CD8-positive, alpha-beta memory T cell (primary cell): Measurements from ENCODE around the gene PLA2G5. TPM values are rescaled to one million over a fixed set of nuclear protein-coding genes. Genes with fewer than 3 reads are reported as not detected.
"Not testable (repeated sequence)": the region's sequence is repeated elsewhere in the genome, so short reads cannot be mapped to it uniquely, and the experiment has no call there.

Source experiments
- CTCF ChIA-PET: fragments of 350-600 bp; sonication (Branson Sonifier 250); formaldehyde crosslinking; loops from one replicate; lab custom pipeline; 2021; ENCODE audit warnings: antibody characterized with exemption; lab: Charles Lee
- POLR2A ChIA-PET: fragments of 350-600 bp; sonication (Branson Sonifier 250); formaldehyde crosslinking; loops from one replicate; lab custom pipeline; 2021; ENCODE audit warnings: antibody characterized with exemption; lab: Charles Lee
- DNase-seq, 5 donors: peaks; one replicate each; pipeline versions ENCODE4 v3.0.0 to v3.0.0-alpha.2; 2020 to 2022; ENCODE audit warnings: mixed read lengths in 1 of 5
- H3K27ac ChIP-seq: one replicate; pipeline ENCODE4 v1.7.0; 2013; ENCODE audit warnings: low read depth, mild to moderate bottlenecking, low read length, moderate library complexity
- H3K27me3 ChIP-seq: 2 replicates; pipeline ENCODE4 v1.7.0; 2013; ENCODE audit warnings: low read length, mild to moderate bottlenecking; ENCODE audit not compliant: insufficient read depth, poor library complexity, severe bottlenecking
- H3K36me3 ChIP-seq: 2 replicates; pipeline ENCODE4 v1.7.0; 2013; ENCODE audit warnings: mild to moderate bottlenecking, low read length, moderate library complexity; ENCODE audit not compliant: insufficient read depth
- H3K4me1 ChIP-seq: 2 replicates; pipeline ENCODE4 v1.7.0; 2013; ENCODE audit warnings: mild to moderate bottlenecking, low read length, moderate library complexity; ENCODE audit not compliant: insufficient read depth
- H3K4me3 ChIP-seq: 2 replicates; pipeline ENCODE4 v1.7.0; 2013; ENCODE audit warnings: mild to moderate bottlenecking, low read length
- H3K9me3 ChIP-seq: 2 replicates; pipeline ENCODE4 v1.7.0; 2013; ENCODE audit warnings: mild to moderate bottlenecking, low read length
- H3K27ac Mint-ChIP-seq, 8 donors: one replicate each; pipeline ENCODE4 v1.8.0; 2020 to 2021; ENCODE audit warnings: mixed read lengths in 8 of 8, mild to moderate bottlenecking in 6 of 8, inconsistent platforms in 3 of 8, moderate library complexity in 3 of 8
- H3K27me3 Mint-ChIP-seq, 2 donors: one replicate each; pipeline ENCODE4 v1.8.0; 2020 to 2021; ENCODE audit warnings: mixed read lengths in 2 of 2, mild to moderate bottlenecking in 1 of 2, moderate library complexity in 1 of 2
- H3K36me3 Mint-ChIP-seq, 3 donors: one replicate each; pipeline ENCODE4 v1.8.0; 2020 to 2021; ENCODE audit warnings: mixed read lengths in 3 of 3, inconsistent platforms in 1 of 3, mild to moderate bottlenecking in 1 of 3
- H3K4me1 Mint-ChIP-seq, 3 donors: one replicate each; pipeline ENCODE4 v1.8.0; 2020 to 2021; ENCODE audit warnings: mixed read lengths in 3 of 3, inconsistent platforms in 1 of 3, mild to moderate bottlenecking in 1 of 3
- H3K4me3 Mint-ChIP-seq, 7 donors: one replicate each; pipeline ENCODE4 v1.8.0; 2020 to 2021; ENCODE audit warnings: mixed read lengths in 7 of 7, mild to moderate bottlenecking in 6 of 7, moderate library complexity in 4 of 7, inconsistent platforms in 2 of 7
- H3K9me3 Mint-ChIP-seq, 5 donors: one replicate each; pipeline ENCODE4 v1.8.0; 2020 to 2022; ENCODE audit warnings: mixed read lengths in 5 of 5, mild to moderate bottlenecking in 3 of 5, moderate library complexity in 2 of 5, inconsistent platforms in 1 of 5
- polyA plus RNA-seq: library from polyadenylated mRNA; unstranded; fragments of 300-500 nt; fragmentation: Illumina TruSeq; gene quantifications from one replicate; pipeline ENCODE4 v1.2.3, GENCODE V29; 2021
- total RNA-seq, 2 experiments: library from RNA; stranded (reverse); gene quantifications; one replicate each; pipeline ENCODE4 v1.2.3, GENCODE V29; 2021

The PLA2G5 gene
- not detected for total RNA-seq
- not detected for polyA plus RNA-seq

- no peak for DNase-seq
- Mint-ChIP-seq H3K4me1 (no peaks in the 10 kb centered on the region), H3K4me3 (no peak within 1 kb of the TSS), H3K36me3 (no peaks in the 10 kb centered on the region), H3K9me3 (no peaks in the 10 kb centered on the region), H3K27me3 (peaks cover 6 to 7% of the 10 kb centered on the region in 2 donors), H3K27ac (no peak within 1 kb of the TSS)
- ChIA-PET CTCF (no interaction called here), POLR2A (no interaction called here)
- H3K4me1 ChIP-seq: no peaks in the 10 kb centered on the region
- no peaks in the 10 kb centered on the region for H3K36me3 ChIP-seq
- H3K27me3 ChIP-seq: no peaks in the 10 kb centered on the region
- no peak within 1 kb of the TSS for H3K4me3 ChIP-seq
- no peaks in the 10 kb centered on the region for H3K9me3 ChIP-seq
- H3K27ac ChIP-seq: no peak within 1 kb of the TSS
Observed at GRCh38 chr1:20069874-20070273, at the start of gene PLA2G5. Gene PLA2G5 (plus strand): TSS chr1:20070194. CDS start chr1:20084831, 14,637 bp downstream.

GRCh38 chr1:20028125-20028524 is 41.9 kb upstream of the PLA2G5 start:
- H3K36me3 Mint-ChIP-seq: peaks cover 0 to 7% (median 0%) of the 10 kb centered on the region in 3 donors
- Histone ChIP-seq H3K36me3 (no peaks in the 10 kb centered on the region), H3K27ac (no peak overlapping the region), H3K9me3 (no peaks in the 10 kb centered on the region), H3K4me3 (no peak overlapping the region), H3K27me3 (peaks cover 3% of the 10 kb centered on the region), H3K4me1 (no peaks in the 10 kb centered on the region)
- peaks cover 0 to 8% (median 5%) of the 10 kb centered on the region in 5 donors for H3K9me3 Mint-ChIP-seq
- peaks cover 34 to 43% of the 10 kb centered on the region in 2 donors for H3K27me3 Mint-ChIP-seq
- ChIA-PET POLR2A (no interaction called here), CTCF (no interaction called here)
- no peak overlapping the region for H3K27ac Mint-ChIP-seq
- DNase-seq: no peak
- H3K4me3 Mint-ChIP-seq: no peak overlapping the region
- no peaks in the 10 kb centered on the region for H3K4me1 Mint-ChIP-seq

GRCh38 chr1:20028726-20029125 is 41.3 kb upstream of the PLA2G5 start:
- CTCF ChIA-PET: no interaction called here
- no peak overlapping the region for H3K27ac Mint-ChIP-seq

GRCh38 chr1:20029178-20029912 is 40.6 kb upstream of the PLA2G5 start:
- no peak overlapping the region for H3K27ac ChIP-seq
- Mint-ChIP-seq H3K27ac (no peak overlapping the region), H3K27me3 (peaks cover 29 to 46% of the 10 kb centered on the region in 2 donors), H3K4me1 (no peaks in the 10 kb centered on the region), H3K9me3 (peaks cover 2 to 16% (median 8%) of the 10 kb centered on the region in 5 donors), H3K36me3 (peaks cover 0 to 19% (median 0%) of the 10 kb centered on the region in 3 donors), H3K4me3 (no peak overlapping the region)
- no peak overlapping the region for H3K4me3 ChIP-seq
- H3K36me3 ChIP-seq: no peaks in the 10 kb centered on the region
- no peak for DNase-seq
- CTCF ChIA-PET: no interaction called here
- peaks cover 3% of the 10 kb centered on the region for H3K27me3 ChIP-seq
- H3K4me1 ChIP-seq: no peaks in the 10 kb centered on the region
- POLR2A ChIA-PET: no interaction called here
- no peaks in the 10 kb centered on the region for H3K9me3 ChIP-seq

More at GRCh38 chr1:20028726-20029125, 41.3 kb upstream of the PLA2G5 start:
- Histone ChIP-seq H3K36me3 (no peaks in the 10 kb centered on the region), H3K4me1 (no peaks in the 10 kb centered on the region), H3K27me3 (peaks cover 3% of the 10 kb centered on the region), H3K27ac (no peak overlapping the region), H3K4me3 (no peak overlapping the region), H3K9me3 (no peaks in the 10 kb centered on the region)
- no peak for DNase-seq
- Mint-ChIP-seq H3K27me3 (peaks cover 35 to 46% of the 10 kb centered on the region in 2 donors), H3K36me3 (peaks cover 0 to 13% (median 0%) of the 10 kb centered on the region in 3 donors), H3K4me3 (no peak overlapping the region), H3K4me1 (no peaks in the 10 kb centered on the region), H3K9me3 (peaks cover 3 to 10% (median 6%) of the 10 kb centered on the region in 5 donors)
- POLR2A ChIA-PET: no interaction called here

- H3K4me1 Mint-ChIP-seq, H3K36me3 ChIP-seq, CTCF ChIA-PET, H3K4me1 ChIP-seq, POLR2A ChIA-PET, H3K27ac ChIP-seq, DNase-seq, H3K4me3 Mint-ChIP-seq, H3K27ac Mint-ChIP-seq, H3K4me3 ChIP-seq, H3K27me3 ChIP-seq, H3K9me3 ChIP-seq: not testable (repeated sequence)
- H3K36me3 Mint-ChIP-seq: peaks cover 0 to 27% (median 0%) of the 10 kb centered on the region in 3 donors
- H3K9me3 Mint-ChIP-seq: peaks cover 12 to 23% (median 18%) of the 10 kb centered on the region in 5 donors
- peaks cover 24 to 43% of the 10 kb centered on the region in 2 donors for H3K27me3 Mint-ChIP-seq
Observed at GRCh38 chr1:20030436-20031151, 39.4 kb upstream of the PLA2G5 start.

- H3K27me3 Mint-ChIP-seq: peaks cover 23 to 43% of the 10 kb centered on the region in 2 donors
- no peaks in the 10 kb centered on the region for H3K36me3 ChIP-seq
- H3K4me1 Mint-ChIP-seq: no peaks in the 10 kb centered on the region
- H3K36me3 Mint-ChIP-seq: peaks cover 0 to 31% (median 0%) of the 10 kb centered on the region in 3 donors
- no peak overlapping the region for H3K27ac ChIP-seq
- H3K27ac Mint-ChIP-seq: no peak overlapping the region
- ChIA-PET CTCF (no interaction called here), POLR2A (no interaction called here)
- H3K4me3 ChIP-seq: no peak overlapping the region
- no peak overlapping the region for H3K4me3 Mint-ChIP-seq
- H3K4me1 ChIP-seq: no peaks in the 10 kb centered on the region
- no peaks in the 10 kb centered on the region for H3K9me3 ChIP-seq
- no peak for DNase-seq
- peaks cover 18 to 29% (median 23%) of the 10 kb centered on the region in 5 donors for H3K9me3 Mint-ChIP-seq
- H3K27me3 ChIP-seq: peaks cover 3% of the 10 kb centered on the region
Observed at GRCh38 chr1:20031161-20031560, 38.8 kb upstream of the PLA2G5 start.

- DNase-seq: no peak
- ChIA-PET CTCF (no interaction called here), POLR2A (no interaction called here)
- H3K27ac Mint-ChIP-seq: no peak overlapping the region
- H3K9me3 ChIP-seq: no peaks in the 10 kb centered on the region
- peaks cover 19 to 30% (median 28%) of the 10 kb centered on the region in 5 donors for H3K9me3 Mint-ChIP-seq
- H3K4me3 ChIP-seq: no peak overlapping the region
- no peaks in the 10 kb centered on the region for H3K4me1 Mint-ChIP-seq
- H3K27me3 Mint-ChIP-seq: peaks cover 21 to 36% of the 10 kb centered on the region in 2 donors
- H3K4me1 ChIP-seq: no peaks in the 10 kb centered on the region
- no peak overlapping the region for H3K4me3 Mint-ChIP-seq
- H3K36me3 Mint-ChIP-seq: peaks cover 0 to 35% (median 0%) of the 10 kb centered on the region in 3 donors
- peaks cover 3% of the 10 kb centered on the region for H3K27me3 ChIP-seq
- no peak overlapping the region for H3K27ac ChIP-seq
- no peaks in the 10 kb centered on the region for H3K36me3 ChIP-seq
Observed at GRCh38 chr1:20031836-20032235, 38.2 kb upstream of the PLA2G5 start.

- DNase-seq: no peak
- CTCF ChIA-PET: no interaction called here
Observed at GRCh38 chr1:20032425-20032824, 37.6 kb upstream of the PLA2G5 start.

More at GRCh38 chr1:20032425-20032824, 37.6 kb upstream of the PLA2G5 start:
- Histone ChIP-seq H3K4me1 (peaks cover 2% of the 10 kb centered on the region), H3K27me3 (peaks cover 2% of the 10 kb centered on the region), H3K36me3 (no peaks in the 10 kb centered on the region), H3K4me3 (no peak overlapping the region), H3K9me3 (no peaks in the 10 kb centered on the region), H3K27ac (no peak overlapping the region)
- H3K4me3 Mint-ChIP-seq: no peak overlapping the region
- H3K27me3 Mint-ChIP-seq: peaks cover 19 to 30% of the 10 kb centered on the region in 2 donors
- POLR2A ChIA-PET: no interaction called here
- peaks cover 23 to 34% (median 31%) of the 10 kb centered on the region in 5 donors for H3K9me3 Mint-ChIP-seq
- H3K4me1 Mint-ChIP-seq: peaks cover 3 to 5% (median 4%) of the 10 kb centered on the region in 3 donors
- H3K27ac Mint-ChIP-seq: no peak overlapping the region
- peaks cover 0 to 39% (median 0%) of the 10 kb centered on the region in 3 donors for H3K36me3 Mint-ChIP-seq
